Measurements from ENCODE around the gene MAP1LC3A.

The MAP1LC3A gene

DNA sequence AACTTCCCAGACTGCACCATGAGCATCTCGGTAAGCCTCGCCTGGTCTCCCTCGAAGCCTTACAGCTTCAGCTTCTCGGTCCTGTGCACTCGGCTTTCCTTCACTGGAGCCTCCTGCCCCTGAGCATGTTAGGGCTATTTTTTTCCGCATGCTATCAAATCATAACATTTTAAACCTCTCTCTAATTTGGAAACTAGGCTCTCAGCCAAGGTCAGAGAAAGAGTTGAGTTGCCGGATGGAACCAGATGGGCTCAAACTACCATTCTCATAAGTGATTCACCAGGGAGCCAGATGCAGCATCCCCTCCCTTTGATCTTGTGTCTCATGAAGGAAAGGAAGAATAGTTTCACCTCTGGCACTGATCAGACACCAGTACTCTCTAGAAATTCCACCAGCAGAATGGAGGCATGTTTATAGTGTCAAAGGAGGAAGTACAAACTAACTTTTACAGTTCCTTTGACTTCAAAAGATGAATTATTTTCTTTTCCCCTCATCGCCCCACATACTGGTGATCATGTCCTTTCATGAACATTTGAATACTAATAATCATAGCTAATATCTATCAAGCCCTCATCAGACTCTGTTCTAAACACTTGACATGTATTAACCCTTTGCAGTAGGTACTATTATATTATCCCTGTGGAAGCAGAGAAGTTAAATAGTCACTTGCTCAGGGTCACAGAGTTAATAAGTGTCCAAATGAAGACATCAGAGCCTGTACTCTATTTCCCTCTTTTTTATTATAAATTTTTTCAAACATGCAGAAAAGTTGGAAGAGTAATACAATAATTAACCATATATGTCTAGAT lies 46.7 kb downstream of the MAP1LC3A start:
- no peak for TF ChIP-seq EZH2phosphoT487 (conservative IDR thresholded peaks at IDR 0.05; ENCODE audit: low read length)
- TF ChIP-seq, protein P1, sequence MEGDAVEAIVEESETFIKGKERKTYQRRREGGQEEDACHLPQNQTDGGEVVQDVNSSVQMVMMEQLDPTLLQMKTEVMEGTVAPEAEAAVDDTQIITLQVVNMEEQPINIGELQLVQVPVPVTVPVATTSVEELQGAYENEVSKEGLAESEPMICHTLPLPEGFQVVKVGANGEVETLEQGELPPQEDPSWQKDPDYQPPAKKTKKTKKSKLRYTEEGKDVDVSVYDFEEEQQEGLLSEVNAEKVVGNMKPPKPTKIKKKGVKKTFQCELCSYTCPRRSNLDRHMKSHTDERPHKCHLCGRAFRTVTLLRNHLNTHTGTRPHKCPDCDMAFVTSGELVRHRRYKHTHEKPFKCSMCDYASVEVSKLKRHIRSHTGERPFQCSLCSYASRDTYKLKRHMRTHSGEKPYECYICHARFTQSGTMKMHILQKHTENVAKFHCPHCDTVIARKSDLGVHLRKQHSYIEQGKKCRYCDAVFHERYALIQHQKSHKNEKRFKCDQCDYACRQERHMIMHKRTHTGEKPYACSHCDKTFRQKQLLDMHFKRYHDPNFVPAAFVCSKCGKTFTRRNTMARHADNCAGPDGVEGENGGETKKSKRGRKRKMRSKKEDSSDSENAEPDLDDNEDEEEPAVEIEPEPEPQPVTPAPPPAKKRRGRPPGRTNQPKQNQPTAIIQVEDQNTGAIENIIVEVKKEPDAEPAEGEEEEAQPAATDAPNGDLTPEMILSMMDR (IDR thresholded peaks at IDR 0.05; ENCODE audit: insufficient read depth, low read length, poor library complexity, severe bottlenecking) = no peak
- Histone ChIP-seq H3K9me3 (ENCODE audit: insufficient read depth, low read length) (no peaks in the 10 kb centered on the region), H3K27ac (ENCODE audit: low read depth, low read length) (no peak overlapping the region), H2AFZ (ENCODE audit: low read depth, low read length, severe bottlenecking) (no peak overlapping the region), H3K9ac (ENCODE audit: low read length) (no peak overlapping the region), H3K4me2 (ENCODE audit: low read depth, low read length, poor library complexity, severe bottlenecking) (no peak overlapping the region), H3K79me2 (ENCODE audit: insufficient read depth, low read length) (no peaks in the 10 kb centered on the region), H3K9me2 (replicated peaks; ENCODE audit: insufficient read depth, low read length) (no peaks in the 10 kb centered on the region), H3K4me3 (ENCODE audit: insufficient read depth, low read length, poor library complexity, severe bottlenecking) (no peak overlapping the region), H3K36me3 (ENCODE audit: low read length) (no peaks in the 10 kb centered on the region), H3K27me3 (ENCODE audit: low read length) (no peaks in the 10 kb centered on the region), H4K20me1 (ENCODE audit: low read depth, low read length) (no peaks in the 10 kb centered on the region), H3F3A (ENCODE audit: insufficient read depth) (no peaks in the 10 kb centered on the region; the same call in 1 of the 2 replicates)

DNA sequence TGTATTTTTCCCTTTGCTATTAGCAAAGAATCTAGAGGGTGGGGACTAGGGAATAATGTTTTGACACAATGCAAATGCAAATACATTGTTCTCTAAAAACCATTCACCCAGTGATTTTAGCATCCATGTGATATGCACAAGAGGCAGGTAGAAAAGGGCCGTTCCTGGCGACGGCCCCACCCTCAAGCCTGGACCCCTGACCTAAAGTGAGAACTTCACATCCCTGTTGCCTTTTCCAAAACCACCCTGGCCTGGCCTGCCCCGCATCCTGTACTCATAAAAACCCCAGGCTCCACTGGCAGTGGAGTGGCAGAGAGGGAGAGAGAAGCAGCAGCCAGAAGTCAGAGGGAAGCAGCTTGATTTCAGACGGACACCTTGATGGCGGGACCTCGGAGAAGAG lies 48.5 kb downstream of the MAP1LC3A start:
- H3K79me2 ChIP-seq (ENCODE audit: insufficient read depth, low read length) = no peaks in the 10 kb centered on the region
- H3K9me3 ChIP-seq (ENCODE audit: insufficient read depth, low read length) = no peaks in the 10 kb centered on the region
- H3K4me2 ChIP-seq (ENCODE audit: low read depth, low read length, poor library complexity, severe bottlenecking) = no peak overlapping the region
- no peak overlapping the region for H3K4me3 ChIP-seq (ENCODE audit: insufficient read depth, low read length, poor library complexity, severe bottlenecking)
- no peak overlapping the region for H3K9ac ChIP-seq (ENCODE audit: low read length)
- H3F3A ChIP-seq (ENCODE audit: insufficient read depth) = no peaks in the 10 kb centered on the region; the same call in 1 of the 2 replicates
- no peaks in the 10 kb centered on the region for H3K9me2 ChIP-seq (replicated peaks; ENCODE audit: insufficient read depth, low read length)
- no peak for TF ChIP-seq EZH2phosphoT487 (conservative IDR thresholded peaks at IDR 0.05; ENCODE audit: low read length)
- TF ChIP-seq, protein P1 (IDR thresholded peaks at IDR 0.05; ENCODE audit: insufficient read depth, low read length, poor library complexity, severe bottlenecking) = no peak
- no peaks in the 10 kb centered on the region for H4K20me1 ChIP-seq (ENCODE audit: low read depth, low read length)
- no peaks in the 10 kb centered on the region for H3K27me3 ChIP-seq (ENCODE audit: low read length)
- no peak overlapping the region for H3K27ac ChIP-seq (ENCODE audit: low read depth, low read length)
- H2AFZ ChIP-seq (ENCODE audit: low read depth, low read length, severe bottlenecking) = no peak overlapping the region
- H3K36me3 ChIP-seq (ENCODE audit: low read length) = no peaks in the 10 kb centered on the region

Data from SU-DHL-6 (cell line).